SJCRH30 (cell line): ENCODE results near the gene ASAP2. TPM values are rescaled to one million over a fixed set of nuclear protein-coding genes. Genes with fewer than 3 reads are reported as not detected.
"Not testable (repeated sequence)": the region's sequence is repeated elsewhere in the genome, so short reads cannot be mapped to it uniquely, and the experiment has no call there.

Source experiments
- DNase-seq, 2 experiments: peaks; one replicate each; pipeline ENCODE4 v3.0.0-alpha.2; 2015 to 2020
- H3K27ac ChIP-seq: fragments of 250-450 bp; sonication (Bioruptor Pico); 2 replicates; pipeline ENCODE4 v1.5.1; 2020; ENCODE audit warnings: mild to moderate bottlenecking, moderate library complexity
- H3K27me3 ChIP-seq: fragments of 250-450 bp; sonication (Bioruptor Pico); 2 replicates; pipeline ENCODE4 v1.5.1; 2020; ENCODE audit warnings: mild to moderate bottlenecking, moderate library complexity
- H3K36me3 ChIP-seq: fragments of 250-450 bp; sonication (Bioruptor Pico); 2 replicates; pipeline ENCODE4 v1.5.1; 2020; ENCODE audit warnings: mild to moderate bottlenecking, moderate library complexity
- H3K4me1 ChIP-seq: fragments of 250-450 bp; sonication (Bioruptor Pico); 2 replicates; pipeline ENCODE4 v1.5.1; 2020; ENCODE audit warnings: mild to moderate bottlenecking, moderate library complexity
- H3K4me3 ChIP-seq: fragments of 250-450 bp; sonication (Bioruptor Pico); 2 replicates; pipeline ENCODE4 v1.5.1; 2020; ENCODE audit warnings: mild to moderate bottlenecking, moderate library complexity
- H3K9me3 ChIP-seq: fragments of 250-450 bp; sonication (Bioruptor Pico); replicated peaks from 2 replicates; pipeline ENCODE4 v1.5.1; 2020; ENCODE audit warnings: mild to moderate bottlenecking, moderate library complexity
- total RNA-seq: library from RNA; depleted of rRNA; stranded (reverse); fragments of >200 nt; shearing (Covaris generic); gene quantifications from 2 replicates; pipeline ENCODE4 v1.2.3, GENCODE V29; 2014

ASAP2 gene
- total RNA-seq, 1 experiment from 2014 or later, result 32.6 TPM

DNA sequence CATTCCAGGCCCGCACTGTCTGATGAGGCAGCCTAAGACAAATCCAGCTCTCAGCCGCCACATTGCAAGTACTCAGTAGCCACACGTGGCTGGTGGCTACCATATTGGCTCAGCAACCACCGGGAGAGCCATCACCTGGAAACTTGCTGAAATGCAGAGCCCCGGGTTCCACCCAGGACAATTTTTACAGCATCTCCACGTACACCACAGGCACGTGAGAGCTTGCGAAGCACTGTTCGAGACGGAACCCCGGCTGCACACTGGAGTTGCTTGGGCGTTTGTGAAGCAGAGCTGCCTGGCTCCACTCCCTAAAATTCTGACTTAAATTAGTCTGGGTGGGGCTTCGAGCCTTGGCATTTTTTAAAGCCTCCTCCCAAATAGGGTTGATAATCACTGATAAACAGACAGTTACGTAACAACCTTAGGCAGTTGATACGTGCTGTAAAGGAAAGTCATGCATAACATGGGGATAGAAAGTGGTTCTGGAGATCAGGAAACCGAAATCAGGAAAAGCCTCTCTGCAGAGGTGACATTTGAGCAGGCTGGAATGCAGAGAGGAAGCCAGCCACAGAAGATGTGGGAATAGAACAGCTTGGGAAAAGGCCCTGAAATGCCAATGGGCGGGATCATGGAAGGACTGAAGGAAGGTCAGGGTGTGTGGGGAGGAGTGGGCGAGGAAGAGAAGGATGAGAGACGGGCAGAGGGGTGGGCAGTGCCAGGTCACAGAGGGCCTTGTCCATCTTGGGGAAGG is 6.2 kb downstream of the ASAP2 start:
- DNase-seq, result no peak
- Histone ChIP-seq H3K36me3 (0 out of 2 replicates have a peak, but pooled peaks cover 3% of the 10 kb centered on the region), H3K27ac (no peak overlapping the region), H3K4me1 (peaks cover 4% of the 10 kb centered on the region; the same call in 1 of the 2 replicates), H3K4me3 (no peak overlapping the region), H3K27me3 (no peaks in the 10 kb centered on the region), H3K9me3 (no peaks in the 10 kb centered on the region)

DNA sequence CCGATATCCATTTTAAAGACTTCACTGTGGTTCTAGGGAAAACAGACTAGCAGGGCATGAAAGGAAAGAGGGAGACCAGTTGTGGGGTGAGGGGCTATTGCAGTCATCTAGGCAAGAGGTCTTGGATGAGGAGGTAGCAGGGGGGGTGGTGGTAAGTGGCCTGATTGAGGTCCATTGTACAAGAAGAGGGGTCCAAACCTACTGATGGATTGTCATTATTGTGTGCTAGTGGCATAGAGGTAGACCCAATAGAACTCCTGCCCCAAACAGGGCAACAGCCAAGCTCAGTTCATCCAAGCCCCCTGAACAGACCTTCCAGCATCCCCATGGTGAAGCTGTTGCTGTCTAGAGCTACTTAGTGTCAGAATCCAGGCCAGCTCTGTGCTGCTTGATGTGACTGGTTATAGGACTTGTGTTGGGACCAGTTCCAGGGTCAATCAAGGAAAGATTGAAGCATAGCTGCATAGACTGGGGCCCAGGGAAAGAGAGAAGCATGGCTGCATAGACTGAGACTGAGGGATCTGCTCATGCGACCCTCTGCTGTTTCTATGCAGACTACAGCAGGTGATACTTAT is 7.0 kb downstream of the ASAP2 start:
- 0 out of 2 replicates have a peak, but pooled peaks cover 3% of the 10 kb centered on the region for H3K36me3 ChIP-seq
- no peaks in the 10 kb centered on the region for H3K27me3 ChIP-seq
- no peak overlapping the region for H3K27ac ChIP-seq
- DNase-seq, result no peak
- no peaks in the 10 kb centered on the region for H3K9me3 ChIP-seq
- peaks cover 4% of the 10 kb centered on the region; the same call in 1 of the 2 replicates for H3K4me1 ChIP-seq
- H3K4me3 ChIP-seq, result no peak overlapping the region

- no peaks in the 10 kb centered on the region for H3K27me3 ChIP-seq
- no peak for DNase-seq
- H3K4me1 ChIP-seq, result no peaks in the 10 kb centered on the region
- H3K36me3 ChIP-seq, result no peaks in the 10 kb centered on the region
- no peaks in the 10 kb centered on the region for H3K9me3 ChIP-seq
- no peak overlapping the region for H3K27ac ChIP-seq
- no peak overlapping the region for H3K4me3 ChIP-seq
Observed at GRCh38 chr2:9214873-9215272, 8.3 kb downstream of the ASAP2 start.

- H3K27ac ChIP-seq, result no peak overlapping the region
- H3K4me3 ChIP-seq, result no peak overlapping the region
- H3K27me3 ChIP-seq, result no peaks in the 10 kb centered on the region
- no peaks in the 10 kb centered on the region for H3K4me1 ChIP-seq
- no peaks in the 10 kb centered on the region for H3K9me3 ChIP-seq
- no peaks in the 10 kb centered on the region for H3K36me3 ChIP-seq
- peak in 1 of 2 experiments; percentile 33 for DNase-seq
Observed at GRCh38 chr2:9215680-9216079, 9.1 kb downstream of the ASAP2 start.

GRCh38 chr2:9216143-9216542 is 9.5 kb downstream of the ASAP2 start:
- not testable (repeated sequence) for H3K27ac ChIP-seq, H3K27me3 ChIP-seq, H3K36me3 ChIP-seq, H3K9me3 ChIP-seq, DNase-seq, H3K4me1 ChIP-seq, H3K4me3 ChIP-seq

DNA sequence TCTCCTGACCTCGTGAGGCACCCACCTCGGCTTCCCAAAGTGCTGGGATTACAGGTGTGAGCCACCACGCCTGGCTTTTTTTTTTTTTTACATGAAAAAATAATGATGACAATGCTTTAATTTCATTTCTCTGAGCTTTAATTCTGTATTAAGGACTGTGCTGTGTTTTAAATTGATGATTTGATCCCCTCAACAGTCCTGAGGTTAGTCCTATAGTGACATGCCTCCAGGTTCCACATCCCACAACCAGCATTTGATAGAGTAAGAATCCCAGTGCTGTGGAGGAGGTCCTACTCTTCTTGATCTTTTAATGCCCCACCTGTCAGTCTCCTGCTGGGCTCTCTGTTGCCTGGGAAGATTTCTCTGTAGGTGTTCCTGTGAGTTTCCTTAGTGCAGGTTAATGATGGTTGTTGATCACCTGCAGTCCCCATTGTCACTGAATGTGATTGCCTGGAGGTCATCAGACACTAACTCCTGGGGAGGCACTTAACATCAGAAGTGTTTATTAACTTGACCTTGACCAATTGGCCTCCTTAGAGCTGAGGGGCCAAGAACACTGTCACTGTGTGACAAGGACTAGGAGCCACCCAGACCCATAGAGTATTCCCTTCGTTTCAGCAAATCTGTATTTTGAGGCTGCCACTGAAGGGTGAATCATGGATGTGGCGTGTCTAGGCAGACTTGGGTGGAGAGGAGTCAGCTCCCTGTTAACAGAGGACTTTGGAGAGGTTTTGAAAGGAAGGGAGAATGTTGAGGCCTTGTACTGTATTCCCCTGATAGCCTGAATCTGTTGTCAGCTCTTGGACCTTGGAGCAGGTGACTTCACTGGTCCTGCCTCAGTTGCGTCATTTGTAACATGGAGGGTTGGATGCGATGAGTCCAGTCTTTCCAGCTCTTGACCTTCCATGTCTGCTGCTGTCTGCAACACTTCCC is 11.5 kb downstream of the ASAP2 start:
- no peak overlapping the region for H3K4me3 ChIP-seq
- H3K9me3 ChIP-seq, result 0 out of 2 replicates have a peak, but pooled peaks cover 3% of the 10 kb centered on the region
- DNase-seq, result no peak
- H3K4me1 ChIP-seq, result no peaks in the 10 kb centered on the region
- no peaks in the 10 kb centered on the region for H3K36me3 ChIP-seq
- H3K27me3 ChIP-seq, result no peaks in the 10 kb centered on the region
- no peak overlapping the region for H3K27ac ChIP-seq

DNA sequence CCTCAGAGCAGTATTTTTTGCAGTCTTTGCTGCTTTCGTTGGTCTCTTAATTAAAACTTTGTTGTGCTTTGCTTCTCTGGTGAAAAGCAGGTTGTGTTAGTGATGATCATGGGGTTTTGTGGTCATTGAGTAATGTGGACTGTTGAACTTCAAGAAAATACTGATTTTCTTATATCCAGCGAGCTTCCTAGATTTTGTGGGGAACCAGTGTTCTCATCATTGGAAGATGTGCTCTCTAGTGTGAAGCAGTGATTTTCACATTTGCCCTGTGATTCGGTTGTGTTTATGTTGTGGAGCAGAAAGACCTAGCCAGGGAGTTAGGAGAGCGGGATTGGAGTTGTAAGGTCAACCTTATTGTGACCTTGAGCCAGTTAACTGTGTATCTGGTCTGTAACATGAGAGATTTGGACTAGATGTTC is 12.4 kb downstream of the ASAP2 start:
- Histone ChIP-seq H3K4me3 (no peak overlapping the region), H3K4me1 (no peaks in the 10 kb centered on the region), H3K27ac (no peak overlapping the region), H3K9me3 (0 out of 2 replicates have a peak, but pooled peaks cover 3% of the 10 kb centered on the region), H3K27me3 (no peaks in the 10 kb centered on the region), H3K36me3 (no peaks in the 10 kb centered on the region)
- DNase-seq, result no peak

- no peaks in the 10 kb centered on the region for H3K36me3 ChIP-seq
- no peak overlapping the region for H3K4me3 ChIP-seq
- H3K4me1 ChIP-seq, result no peaks in the 10 kb centered on the region
- H3K9me3 ChIP-seq, result 0 out of 2 replicates have a peak, but pooled peaks cover 3% of the 10 kb centered on the region
- no peak for DNase-seq
- no peaks in the 10 kb centered on the region for H3K27me3 ChIP-seq
- H3K27ac ChIP-seq, result no peak overlapping the region
Observed at GRCh38 chr2:9220201-9220600, 13.6 kb downstream of the ASAP2 start.

GRCh38 chr2:9221223-9221622 is 14.6 kb downstream of the ASAP2 start:
- Histone ChIP-seq H3K4me3 (no peak overlapping the region), H3K36me3 (no peaks in the 10 kb centered on the region), H3K27ac (no peak overlapping the region), H3K27me3 (no peaks in the 10 kb centered on the region), H3K4me1 (no peaks in the 10 kb centered on the region), H3K9me3 (0 out of 2 replicates have a peak, but pooled peaks cover 3% of the 10 kb centered on the region)
- no peak for DNase-seq

DNA sequence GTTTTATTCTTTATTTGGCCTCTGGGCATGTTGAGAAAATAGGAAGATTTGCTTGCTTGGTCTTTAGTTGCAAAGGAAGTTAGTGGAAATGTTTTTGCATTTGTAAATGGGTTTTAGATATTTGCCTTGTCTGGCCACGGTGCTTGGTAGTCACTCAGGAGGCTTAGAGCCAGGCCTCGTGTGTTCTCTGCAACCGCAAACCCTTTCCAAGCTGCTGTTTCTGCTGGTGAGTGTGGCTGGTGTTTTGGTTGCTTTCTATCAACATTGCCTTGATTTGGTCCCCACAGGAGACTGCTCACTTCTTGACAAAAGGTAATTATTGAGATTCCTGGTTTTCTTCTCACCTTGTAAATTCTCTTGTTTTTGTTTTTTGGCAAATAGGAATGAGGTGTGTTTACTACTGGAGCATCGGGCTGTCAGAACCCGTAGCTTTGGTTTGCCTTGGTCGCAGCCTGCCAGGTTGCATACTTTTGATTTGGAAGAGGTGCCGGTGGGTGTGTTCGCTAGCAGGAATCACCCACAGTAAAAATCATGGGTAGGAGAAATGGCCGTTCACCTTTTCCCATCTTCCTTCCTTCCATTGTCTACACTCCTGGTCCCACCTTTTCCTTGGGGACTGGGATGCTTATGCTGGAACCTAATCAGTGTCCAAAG is 15.8 kb downstream of the ASAP2 start:
- no peaks in the 10 kb centered on the region for H3K4me1 ChIP-seq
- no peak for DNase-seq
- 0 out of 2 replicates have a peak, but pooled peaks cover 3% of the 10 kb centered on the region for H3K9me3 ChIP-seq
- no peak overlapping the region for H3K27ac ChIP-seq
- H3K36me3 ChIP-seq, result no peaks in the 10 kb centered on the region
- no peaks in the 10 kb centered on the region for H3K27me3 ChIP-seq
- H3K4me3 ChIP-seq, result no peak overlapping the region

DNA sequence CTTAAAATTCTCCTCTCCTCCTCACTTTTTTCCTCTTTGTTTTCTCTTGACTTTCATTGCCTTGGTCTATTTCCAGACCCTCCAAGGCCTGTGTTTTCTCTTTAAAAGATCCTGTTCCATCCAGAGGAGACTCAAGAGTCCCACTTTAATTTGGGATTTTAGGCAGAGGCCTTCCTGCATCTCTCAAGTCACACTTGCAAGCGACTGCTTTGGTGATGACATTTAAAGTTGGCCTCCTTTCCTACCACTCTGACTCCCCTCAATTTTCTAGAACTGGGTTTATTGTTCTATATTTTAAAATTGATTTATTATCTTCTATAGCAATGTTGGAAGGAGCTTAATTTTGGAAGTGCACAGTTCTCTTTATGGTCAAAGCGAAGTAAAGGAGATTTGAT is 16.3 kb downstream of the ASAP2 start:
- Histone ChIP-seq H3K27me3 (no peaks in the 10 kb centered on the region), H3K27ac (no peak overlapping the region), H3K4me3 (no peak overlapping the region)

DNA sequence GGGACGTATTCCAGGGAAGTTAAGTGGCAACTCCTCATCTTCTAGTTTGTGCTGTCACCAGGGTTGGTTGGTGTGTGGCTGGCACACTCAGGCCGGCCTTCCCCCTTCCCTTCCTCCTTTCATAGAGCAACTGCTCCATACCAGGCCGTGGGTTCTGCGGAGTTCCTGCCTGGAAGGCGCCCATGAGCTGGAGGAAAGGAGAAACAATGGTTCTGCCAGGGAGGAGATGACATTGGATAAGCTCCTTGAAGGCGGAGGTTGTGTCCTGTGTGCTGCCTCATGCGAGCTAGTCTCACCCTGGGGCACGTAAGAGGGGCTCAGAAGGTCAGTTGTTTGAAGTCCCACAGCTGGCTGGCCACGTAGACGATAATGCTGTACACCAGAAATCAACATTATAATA is 19.2 kb downstream of the ASAP2 start:
- Histone ChIP-seq H3K4me3 (no peak overlapping the region), H3K27ac (no peak overlapping the region), H3K4me1 (no peaks in the 10 kb centered on the region; the same call in 1 of the 2 replicates), H3K9me3 (0 out of 2 replicates have a peak, but pooled peaks cover 3% of the 10 kb centered on the region), H3K36me3 (no peaks in the 10 kb centered on the region), H3K27me3 (no peaks in the 10 kb centered on the region)
- no peak for DNase-seq

More for the DNA sequence above, 16.3 kb downstream of the ASAP2 start:
- no peaks in the 10 kb centered on the region for H3K4me1 ChIP-seq
- H3K9me3 ChIP-seq, result 0 out of 2 replicates have a peak, but pooled peaks cover 3% of the 10 kb centered on the region
- no peaks in the 10 kb centered on the region for H3K36me3 ChIP-seq
- DNase-seq, result no peak

DNA sequence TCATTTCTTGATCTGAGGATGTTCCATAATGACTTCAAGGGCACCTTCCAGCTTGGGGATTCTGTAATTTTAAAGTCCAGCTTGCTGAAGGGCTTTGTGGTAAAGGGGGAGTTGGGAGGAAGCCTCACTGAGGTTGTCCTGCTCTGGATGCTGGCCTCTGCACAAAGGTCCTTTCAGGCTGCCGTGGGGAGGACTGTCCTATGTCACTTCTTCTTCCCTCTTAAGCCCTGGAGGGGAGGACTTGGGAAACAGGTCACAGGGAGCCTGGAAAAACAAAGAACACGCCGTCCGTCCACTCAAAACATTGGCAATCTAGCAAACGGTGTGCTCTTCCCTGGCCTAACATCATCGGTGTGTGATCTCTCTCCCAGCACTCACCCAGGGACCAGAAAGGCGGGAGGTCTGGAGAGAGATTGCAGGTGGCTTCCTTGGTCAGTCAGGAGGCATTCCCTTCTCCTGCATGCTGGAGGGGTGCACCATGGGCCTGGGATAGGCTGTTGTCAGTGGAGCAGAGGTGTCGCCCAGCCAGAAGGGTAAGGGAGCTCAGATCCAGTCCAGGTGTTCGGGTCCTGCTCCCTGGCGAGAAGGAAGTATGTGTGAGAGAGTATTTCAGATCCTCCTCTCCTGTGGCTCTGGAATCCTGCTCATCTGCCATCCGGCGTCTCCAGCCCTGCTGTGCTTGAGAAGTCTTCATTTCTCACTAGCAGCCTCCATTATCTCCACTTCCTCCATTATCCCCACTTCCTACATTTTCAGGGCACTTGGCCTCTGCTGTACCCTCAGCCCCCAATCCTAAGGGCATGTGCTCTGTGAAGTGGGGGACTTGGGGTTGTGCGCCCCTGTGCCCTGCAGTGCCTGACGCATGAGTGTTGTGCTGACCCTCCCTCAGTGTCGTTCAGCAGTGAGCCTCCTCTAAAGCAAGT is 20.1 kb downstream of the ASAP2 start:
- Histone ChIP-seq H3K4me1 (no peaks in the 10 kb centered on the region; the same call in 1 of the 2 replicates), H3K27ac (no peak overlapping the region), H3K4me3 (no peak overlapping the region), H3K9me3 (no peaks in the 10 kb centered on the region), H3K27me3 (no peaks in the 10 kb centered on the region), H3K36me3 (no peaks in the 10 kb centered on the region)
- DNase-seq, result no peak
